Measurements from ENCODE around the gene MYO18B.
A peak's percentile ranks its signal among the peaks of the same experiment; 100 is the strongest.

DNA sequence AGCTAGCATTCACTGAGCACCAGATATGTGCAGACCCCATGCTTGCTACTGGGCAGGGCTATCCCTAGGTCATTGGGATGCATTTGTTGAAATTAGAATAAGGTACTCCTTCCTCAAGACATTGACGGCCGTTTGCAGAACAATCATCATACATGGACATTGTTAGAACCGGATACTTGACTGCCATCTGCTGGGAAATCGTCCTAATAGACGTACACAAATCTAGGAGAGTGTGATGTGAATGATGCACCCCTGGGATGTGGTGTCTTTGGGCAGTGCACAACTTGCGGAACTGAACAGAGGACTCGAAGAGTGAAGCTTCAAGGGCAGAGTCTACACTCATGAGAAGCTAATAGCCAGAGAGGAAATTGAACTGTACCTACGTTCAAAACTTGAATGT, 35.9 kb downstream of the MYO18B start:
- TF ChIP-seq, protein P1, sequence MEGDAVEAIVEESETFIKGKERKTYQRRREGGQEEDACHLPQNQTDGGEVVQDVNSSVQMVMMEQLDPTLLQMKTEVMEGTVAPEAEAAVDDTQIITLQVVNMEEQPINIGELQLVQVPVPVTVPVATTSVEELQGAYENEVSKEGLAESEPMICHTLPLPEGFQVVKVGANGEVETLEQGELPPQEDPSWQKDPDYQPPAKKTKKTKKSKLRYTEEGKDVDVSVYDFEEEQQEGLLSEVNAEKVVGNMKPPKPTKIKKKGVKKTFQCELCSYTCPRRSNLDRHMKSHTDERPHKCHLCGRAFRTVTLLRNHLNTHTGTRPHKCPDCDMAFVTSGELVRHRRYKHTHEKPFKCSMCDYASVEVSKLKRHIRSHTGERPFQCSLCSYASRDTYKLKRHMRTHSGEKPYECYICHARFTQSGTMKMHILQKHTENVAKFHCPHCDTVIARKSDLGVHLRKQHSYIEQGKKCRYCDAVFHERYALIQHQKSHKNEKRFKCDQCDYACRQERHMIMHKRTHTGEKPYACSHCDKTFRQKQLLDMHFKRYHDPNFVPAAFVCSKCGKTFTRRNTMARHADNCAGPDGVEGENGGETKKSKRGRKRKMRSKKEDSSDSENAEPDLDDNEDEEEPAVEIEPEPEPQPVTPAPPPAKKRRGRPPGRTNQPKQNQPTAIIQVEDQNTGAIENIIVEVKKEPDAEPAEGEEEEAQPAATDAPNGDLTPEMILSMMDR (IDR thresholded peaks at IDR 0.05) = peak in 3 of 4 donors; percentile 20 to 41 (median 37)
- TF ChIP-seq POLR2A (IDR thresholded peaks at IDR 0.05) = no peak

All from right lobe of liver (tissue), 4 donors.